DMS153 (cell line): ENCODE measurements around the gene CNGA3.
"Not testable (repeated sequence)": the region's sequence is repeated elsewhere in the genome, so short reads cannot be mapped to it uniquely, and the experiment has no call there.

Experiments
- DNase-seq: peaks from one replicate; lab custom pipeline; 2025; lab: John Stamatoyannopoulos, UW

CNGA3 gene

DNA sequence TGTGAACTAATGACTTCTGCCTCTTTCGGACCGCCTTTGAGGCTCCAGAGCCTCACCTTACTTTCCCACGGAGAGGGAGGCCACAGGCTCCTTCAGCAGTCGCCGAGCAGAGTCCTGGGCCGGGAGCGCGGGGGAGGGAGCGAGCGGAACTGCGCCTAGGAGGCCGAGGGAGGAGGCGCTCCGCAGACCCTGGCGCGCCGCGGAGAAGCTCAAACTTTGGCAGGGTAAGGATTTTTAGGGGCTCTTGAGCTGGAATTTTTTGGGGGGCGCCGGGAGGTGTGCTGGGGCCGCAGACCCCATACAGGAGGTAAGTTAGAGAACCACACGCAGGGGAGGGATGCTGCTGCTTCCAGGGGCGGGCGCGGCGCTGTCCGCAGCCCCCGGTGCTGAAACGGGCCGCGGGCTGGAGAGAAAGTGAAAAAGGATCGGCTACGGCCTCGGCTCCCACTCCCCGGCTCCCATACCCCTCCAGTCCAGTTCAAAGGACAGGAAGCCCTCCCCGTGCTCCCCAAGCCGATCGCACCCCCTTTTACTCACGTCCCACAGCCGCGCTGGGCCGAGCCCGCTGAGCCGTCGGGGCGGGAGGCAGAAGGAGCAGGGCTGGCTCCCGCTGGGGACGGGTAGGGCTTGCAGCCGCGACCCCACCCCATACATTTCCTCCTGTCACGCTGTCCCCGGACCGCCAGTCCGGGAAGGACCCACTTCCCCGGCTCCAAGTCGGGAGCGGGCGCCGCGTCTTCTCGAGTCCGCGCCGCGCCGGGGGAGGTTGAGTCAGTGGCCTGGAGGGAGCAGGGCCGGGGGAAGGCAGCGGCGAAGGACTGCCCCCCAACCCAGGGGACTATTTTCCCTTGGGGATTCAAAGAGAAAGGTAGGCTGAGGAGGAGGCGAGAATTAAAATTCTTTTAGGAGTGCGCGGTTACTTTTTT lies at the start of gene CNGA3:
Gene CNGA3 (plus strand): TSS at position 146 of the 926 bp plus-strand sequence. CDS start 23,520 bp downstream, outside the sequence.
- no peak for DNase-seq

GRCh38 chr2:98297817-98298682 lies 48.2 kb upstream of the CNGA3 start:
- DNase-seq = no peak

DNA sequence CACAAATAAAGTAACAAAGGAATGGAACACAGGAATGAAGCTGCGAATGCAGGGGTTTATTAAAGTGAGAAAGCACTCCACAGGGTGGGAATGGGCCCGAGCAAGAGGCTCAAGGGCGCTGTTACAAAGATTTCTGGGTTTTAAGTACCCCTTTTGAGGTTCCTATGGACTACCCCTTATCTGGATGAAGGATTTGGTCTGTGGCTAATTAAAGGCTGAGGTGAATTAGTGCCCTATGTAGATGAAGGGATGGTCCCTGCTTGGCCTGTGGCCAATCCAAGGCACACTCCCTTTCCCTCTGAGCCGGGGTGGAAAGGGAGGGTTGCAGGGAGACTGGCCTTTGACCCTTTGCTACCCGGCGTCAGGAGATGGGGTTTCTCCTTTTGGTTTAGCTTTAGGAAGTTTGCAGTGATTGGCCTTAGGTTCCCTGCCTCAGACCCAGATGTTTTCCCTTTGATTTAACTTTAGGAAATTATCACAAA lies 47.5 kb upstream of the CNGA3 start:
- no peak for DNase-seq

DNA sequence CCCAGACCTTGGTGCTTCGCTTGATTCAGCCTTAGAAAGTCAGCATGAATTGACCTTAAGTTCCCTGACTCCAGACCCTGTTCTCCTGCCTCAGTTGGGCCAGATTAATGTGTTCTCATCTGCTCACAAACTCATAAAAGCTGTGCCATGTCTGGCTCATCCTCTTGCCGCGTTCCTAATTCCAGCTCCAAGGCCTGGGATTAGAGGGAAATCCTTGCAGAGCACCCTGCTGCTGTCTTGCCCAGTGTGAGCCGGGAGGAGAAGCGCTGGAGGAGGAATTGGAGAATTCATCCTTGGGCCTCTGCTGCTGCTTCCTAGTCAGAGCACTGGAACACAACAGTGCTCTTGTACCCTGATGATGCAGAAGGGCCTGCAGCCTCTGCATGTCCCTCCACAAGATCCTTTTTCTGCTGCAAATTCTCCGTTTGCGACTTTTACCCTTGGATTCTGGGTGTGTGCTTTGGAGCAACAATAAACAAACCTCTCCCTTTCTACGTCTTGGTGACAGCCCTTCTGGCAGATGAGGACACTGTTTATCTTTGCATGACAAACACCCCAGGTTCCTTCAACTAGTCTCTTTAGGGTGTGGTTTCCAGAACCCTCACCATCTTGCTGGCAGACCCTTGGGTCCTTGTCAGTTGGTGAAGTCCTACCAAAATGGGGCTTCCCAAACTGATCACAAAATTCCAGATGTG lies 46.9 kb upstream of the CNGA3 start:
- no peak for DNase-seq

DNA sequence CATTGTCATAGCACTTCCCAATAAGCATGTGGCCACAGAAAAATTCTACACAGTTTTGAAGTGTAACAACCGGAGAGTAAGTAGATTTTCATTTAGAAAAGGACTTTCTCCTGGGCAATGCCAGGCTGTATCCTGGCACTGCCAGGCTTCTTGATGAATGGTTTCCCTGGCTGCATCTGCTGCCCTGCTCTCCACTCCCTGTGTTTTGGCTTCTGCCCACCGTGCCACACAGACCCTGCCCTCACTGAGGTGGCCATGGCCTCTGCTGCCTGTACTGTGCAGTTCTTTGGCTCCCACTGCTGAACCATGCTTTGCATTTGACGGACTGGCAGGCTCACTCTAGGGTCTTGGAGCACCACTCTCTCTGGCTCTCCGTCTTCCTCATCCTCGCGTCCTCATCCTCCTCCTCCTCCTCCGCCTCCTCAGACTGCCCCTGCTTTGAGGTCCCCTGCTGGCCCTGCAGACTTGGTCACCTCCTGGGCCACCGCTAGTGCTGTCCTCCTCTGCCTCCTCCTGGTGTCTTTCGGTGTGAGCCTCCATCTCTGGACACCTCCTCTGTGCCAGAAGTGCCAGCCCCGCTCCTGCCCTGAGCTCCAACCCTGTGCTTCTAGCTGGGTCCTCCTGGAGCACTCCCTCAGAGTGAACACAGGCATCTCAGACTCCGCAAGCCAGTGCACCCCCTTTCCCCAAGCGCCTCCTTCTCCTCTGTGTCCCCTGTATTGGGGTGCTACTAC lies 45.9 kb upstream of the CNGA3 start:
- DNase-seq = no peak

- no peak for DNase-seq
Measured at GRCh38 chr2:98301469-98301868, 44.8 kb upstream of the CNGA3 start.

- DNase-seq = not testable (repeated sequence)
Measured at GRCh38 chr2:98307131-98307696, 39.0 kb upstream of the CNGA3 start.

DNA sequence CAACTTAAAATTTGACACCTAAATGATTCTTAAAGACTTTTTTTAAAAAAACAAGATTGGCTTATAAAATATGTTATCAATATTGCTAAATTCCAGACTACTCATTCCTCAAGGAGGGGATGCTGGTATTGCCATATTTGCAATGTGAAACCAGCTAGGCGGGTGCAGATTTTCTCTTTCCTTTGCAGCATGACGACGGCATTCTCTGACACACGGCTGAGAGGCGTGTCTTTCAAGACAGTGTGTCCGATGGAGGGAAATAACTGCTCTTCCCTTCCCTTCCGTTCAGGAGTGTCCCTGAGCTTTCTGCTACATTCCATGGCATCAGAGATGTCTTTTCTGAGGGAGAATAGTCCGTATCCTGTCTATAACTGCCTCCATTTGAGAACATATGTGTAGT lies 38.2 kb upstream of the CNGA3 start:
- DNase-seq = no peak

- no peak for DNase-seq
Measured at GRCh38 chr2:98308532-98308931, 37.7 kb upstream of the CNGA3 start.

DNA sequence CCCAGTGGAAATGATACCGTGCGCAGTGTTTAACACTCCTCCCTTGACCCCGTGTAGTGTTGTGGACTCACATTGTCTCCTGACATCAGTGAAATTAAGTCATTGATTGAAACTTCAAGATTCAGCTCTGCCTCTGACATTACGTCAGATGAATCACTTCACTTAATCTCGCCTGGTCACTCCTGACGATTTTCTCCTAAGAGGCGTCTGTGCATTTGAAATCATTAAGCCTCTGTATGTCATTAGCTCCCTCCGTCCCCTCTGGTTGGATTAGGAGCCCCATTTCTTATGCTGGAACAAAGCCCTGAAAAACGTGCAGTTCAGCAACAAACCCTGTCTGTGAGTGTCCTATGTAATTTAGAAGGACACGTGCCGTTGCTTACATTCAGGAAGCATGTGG lies 36.7 kb upstream of the CNGA3 start:
- no peak for DNase-seq

GRCh38 chr2:98310010-98310409 lies 36.2 kb upstream of the CNGA3 start:
- DNase-seq = no peak

DNA sequence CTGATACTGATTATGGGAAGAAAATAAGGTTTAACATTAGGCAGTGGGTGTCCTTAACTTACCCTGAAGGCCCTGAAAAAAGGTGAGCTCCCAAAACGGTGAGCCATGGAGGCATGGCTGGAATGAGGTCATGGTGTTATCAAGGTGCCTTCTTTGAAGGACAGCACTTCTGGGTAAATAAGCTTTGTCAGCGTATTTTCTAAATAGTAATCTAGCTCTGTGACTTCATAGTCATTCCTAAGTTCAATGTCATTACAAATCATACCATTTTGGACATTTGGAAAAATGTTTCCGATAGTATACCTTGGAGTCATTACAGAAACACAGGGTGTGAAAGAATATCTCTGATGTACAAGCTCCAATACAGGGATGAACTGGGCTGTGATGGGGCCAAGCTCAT lies 35.2 kb upstream of the CNGA3 start:
- no peak for DNase-seq

DNA sequence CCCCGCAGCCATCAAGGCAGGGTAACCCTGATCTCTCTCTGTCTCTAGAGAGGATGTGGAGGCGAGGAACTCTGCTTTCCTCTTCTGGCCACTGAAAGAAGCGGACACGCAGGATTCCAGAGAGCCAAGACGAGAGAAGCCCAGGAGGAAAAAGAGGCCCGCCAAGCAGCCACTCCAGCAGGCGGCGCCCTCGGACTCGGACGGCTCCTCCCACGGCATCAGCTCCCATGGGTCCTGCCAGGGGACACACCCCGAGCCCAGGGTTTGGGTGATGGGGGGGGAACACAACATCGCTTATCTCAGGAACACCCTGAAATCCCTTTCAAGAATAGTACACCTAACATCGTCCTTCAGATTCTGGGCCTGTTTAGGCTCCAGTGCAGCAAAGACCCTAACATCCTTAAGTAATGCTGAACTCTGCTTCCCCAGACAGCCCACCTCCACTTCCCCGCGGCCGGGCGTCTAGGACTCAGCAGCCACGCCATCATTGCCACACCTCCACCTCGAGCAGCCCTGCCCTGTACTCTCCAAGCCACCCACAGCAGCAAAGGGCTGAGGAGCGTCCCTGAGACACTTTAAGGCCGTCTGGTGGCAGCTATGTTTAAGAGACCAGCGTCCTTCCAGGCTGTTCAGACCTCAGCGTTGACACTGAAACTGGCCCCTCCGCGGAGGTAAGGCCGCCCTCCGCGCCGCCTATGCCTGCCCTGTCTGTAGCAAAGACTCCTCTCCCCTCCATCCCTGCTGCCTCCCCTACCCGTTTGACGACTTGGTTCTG lies 34.3 kb upstream of the CNGA3 start:
- DNase-seq = no peak

DNA sequence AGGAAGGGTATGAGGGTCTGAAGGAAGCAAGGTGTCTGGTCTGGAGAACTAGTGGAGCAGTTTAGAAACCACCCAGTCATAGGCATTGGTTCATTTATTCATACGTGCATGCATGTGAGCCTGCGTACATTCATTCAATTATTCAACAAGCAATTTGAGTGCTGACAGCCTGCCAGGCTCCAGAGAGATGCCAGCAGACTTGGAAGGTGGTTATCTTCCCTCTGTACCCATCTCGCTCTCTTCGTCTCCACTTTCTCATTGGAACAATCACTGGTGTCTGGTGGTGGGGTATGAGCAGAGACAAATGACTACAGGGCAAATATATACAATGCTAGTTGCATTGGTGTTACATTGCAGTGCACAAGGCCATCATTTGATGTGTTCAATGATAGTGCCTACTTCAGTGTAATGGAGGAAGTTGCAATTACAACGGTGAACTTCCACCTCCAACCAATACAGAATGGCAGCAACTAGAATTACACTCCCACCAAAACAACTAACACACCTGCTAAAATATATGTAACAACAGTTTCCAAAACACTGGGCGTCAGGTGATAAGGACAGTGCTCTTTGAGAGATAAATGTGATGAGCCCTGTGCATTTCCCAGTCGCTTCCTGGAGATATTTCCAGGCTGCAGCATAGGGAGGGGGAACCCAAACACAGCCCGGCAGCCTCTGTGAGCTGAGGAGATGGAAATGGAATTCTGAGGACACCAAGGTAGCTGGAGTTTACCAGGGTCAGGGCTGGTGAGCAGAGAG lies 32.6 kb upstream of the CNGA3 start:
- DNase-seq = no peak

- no peak for DNase-seq
Measured at GRCh38 chr2:98314251-98314650, 32.0 kb upstream of the CNGA3 start.

DNA sequence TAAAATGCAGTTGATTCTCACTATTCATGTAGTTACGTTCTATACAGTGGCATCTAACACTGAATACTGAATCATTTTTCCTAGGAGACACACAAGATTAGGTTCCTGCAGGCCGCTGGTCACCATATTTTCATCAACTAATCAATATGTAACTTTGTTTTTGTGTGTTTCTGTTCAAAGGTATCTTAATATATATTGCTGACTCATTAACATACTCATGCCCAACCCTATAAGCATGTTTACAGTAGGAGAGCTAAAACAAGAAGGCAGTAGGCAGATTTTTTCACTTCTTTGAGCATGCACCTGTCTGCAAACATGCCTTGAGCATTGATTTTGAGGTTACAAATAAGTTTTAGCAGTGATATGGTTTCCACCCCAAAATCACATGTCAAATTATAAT lies 30.3 kb upstream of the CNGA3 start:
- DNase-seq = no peak

- no peak for DNase-seq
Measured at GRCh38 chr2:98317214-98317613, 29.0 kb upstream of the CNGA3 start.

- not testable (repeated sequence) for DNase-seq
Measured at GRCh38 chr2:98320171-98320570, 26.1 kb upstream of the CNGA3 start.

DNA sequence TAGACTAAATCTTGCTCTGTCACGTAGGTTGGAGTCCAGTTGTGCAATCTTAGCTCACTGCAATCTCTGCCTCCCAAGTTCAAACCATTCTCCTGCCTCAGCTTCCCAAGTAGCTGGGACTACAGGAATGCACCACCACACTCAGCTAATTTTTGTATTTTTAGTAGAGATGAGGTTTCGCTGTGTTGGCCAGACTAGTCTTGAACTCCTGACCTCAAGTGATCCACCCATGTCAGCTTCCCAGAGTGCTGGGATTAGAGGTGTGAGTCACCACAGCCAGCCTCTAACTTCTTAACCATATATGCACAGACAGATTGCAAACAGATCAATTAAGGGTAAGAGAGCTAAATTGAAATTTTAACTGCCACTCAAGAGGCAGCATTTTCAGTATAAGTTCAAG lies 22.1 kb upstream of the CNGA3 start:
- DNase-seq = no peak

DNA sequence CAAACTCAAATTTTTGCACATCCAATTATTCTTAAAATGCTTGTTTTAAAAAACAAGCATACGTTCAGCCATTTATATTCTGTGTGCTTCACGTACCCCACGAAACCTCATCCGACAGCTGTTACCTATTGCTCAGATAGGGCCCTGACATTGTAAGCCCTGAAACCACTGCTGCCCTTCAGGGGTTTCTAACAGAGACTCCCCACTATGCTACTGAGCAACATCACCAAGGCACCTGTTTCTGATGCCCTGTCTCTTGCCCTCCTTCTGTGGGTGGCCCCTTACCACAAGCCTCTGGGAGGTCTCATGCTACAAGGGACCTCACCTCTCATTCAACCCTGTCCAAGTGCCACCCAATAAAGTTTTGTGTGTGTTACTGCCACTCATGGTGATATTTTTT lies 18.5 kb upstream of the CNGA3 start:
- no peak for DNase-seq
